Adrenal gland (tissue), 5 donors: ENCODE results near the gene TNNT2.

ENCODE experiments used
- POLR2A ChIP-seq, 2 donors: fragments of 450-650 bp; IDR thresholded peaks; one replicate each; pipeline ENCODE4 v1.6.1; 2017; ENCODE audit warnings: antibody characterized with exemption in 2 of 2, mild to moderate bottlenecking in 2 of 2, moderate library complexity in 1 of 2
- TF ChIP-seq, protein P1 (sequence below), 6 experiments: fragments of 450-650 bp in 4 of 6; fragments of 200-600 bp in 2 of 6; sonication (generic) in 1 of 6; IDR thresholded peaks; 1 replicate in 5 of 6; 2 replicates in 1 of 6; pipeline versions ENCODE4 v1.5.1 to v1.8.0; 2016 to 2021; ENCODE audit warnings: antibody characterized with exemption in 6 of 6, mild to moderate bottlenecking in 2 of 6, moderate library complexity in 1 of 6
- donor health status: DM: no; HTN: no; CAD: no.

- TF ChIP-seq, protein P1, sequence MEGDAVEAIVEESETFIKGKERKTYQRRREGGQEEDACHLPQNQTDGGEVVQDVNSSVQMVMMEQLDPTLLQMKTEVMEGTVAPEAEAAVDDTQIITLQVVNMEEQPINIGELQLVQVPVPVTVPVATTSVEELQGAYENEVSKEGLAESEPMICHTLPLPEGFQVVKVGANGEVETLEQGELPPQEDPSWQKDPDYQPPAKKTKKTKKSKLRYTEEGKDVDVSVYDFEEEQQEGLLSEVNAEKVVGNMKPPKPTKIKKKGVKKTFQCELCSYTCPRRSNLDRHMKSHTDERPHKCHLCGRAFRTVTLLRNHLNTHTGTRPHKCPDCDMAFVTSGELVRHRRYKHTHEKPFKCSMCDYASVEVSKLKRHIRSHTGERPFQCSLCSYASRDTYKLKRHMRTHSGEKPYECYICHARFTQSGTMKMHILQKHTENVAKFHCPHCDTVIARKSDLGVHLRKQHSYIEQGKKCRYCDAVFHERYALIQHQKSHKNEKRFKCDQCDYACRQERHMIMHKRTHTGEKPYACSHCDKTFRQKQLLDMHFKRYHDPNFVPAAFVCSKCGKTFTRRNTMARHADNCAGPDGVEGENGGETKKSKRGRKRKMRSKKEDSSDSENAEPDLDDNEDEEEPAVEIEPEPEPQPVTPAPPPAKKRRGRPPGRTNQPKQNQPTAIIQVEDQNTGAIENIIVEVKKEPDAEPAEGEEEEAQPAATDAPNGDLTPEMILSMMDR (IDR thresholded peaks at IDR 0.05), result no peak
- TF ChIP-seq POLR2A (IDR thresholded peaks at IDR 0.05), result no peak
Observed at GRCh38 chr1:201371792-201372191, 5.7 kb downstream of the TNNT2 start.
